Right renal cortex interstitium (tissue), 3 donors: ENCODE data around the gene FCER1G. TPM values are rescaled to one million over a fixed set of nuclear protein-coding genes. Genes with fewer than 3 reads are reported as not detected.

Experiments
- DNase-seq, 3 donors: peaks; one replicate each; pipeline ENCODE4 v3.0.0-alpha.2; 2013; ENCODE audit warnings: low read depth in 3 of 3, low spot score in 2 of 3
- polyA plus RNA-seq, 3 donors: library from polyadenylated mRNA; unstranded; fragments of 120-200 nt; gene quantifications; one replicate each; pipeline ENCODE4 v1.2.1, GENCODE V29; 2013; ENCODE audit not compliant: insufficient read length in 3 of 3

FCER1G gene
- polyA plus RNA-seq, 3 donors: 13.8 to 15.6 (median 14.4) TPM

GRCh38 chr1:161260376-161261260 lies 45.5 kb downstream of the FCER1G start:
- DNase-seq: no peak

- DNase-seq: no peak
Measured at GRCh38 chr1:161261261-161262235, 46.5 kb downstream of the FCER1G start.

GRCh38 chr1:161265305-161265704 lies 50.2 kb downstream of the FCER1G start:
- no peak for DNase-seq

GRCh38 chr1:161266202-161266601 lies 51.1 kb downstream of the FCER1G start:
- no peak for DNase-seq

GRCh38 chr1:161266836-161267235 lies 51.7 kb downstream of the FCER1G start:
- DNase-seq: no peak

- DNase-seq: no peak
Measured at GRCh38 chr1:161267321-161267720, 52.2 kb downstream of the FCER1G start.

Other genes with a start within 250 kb of the FCER1G start
- 100 to 1,000 TPM in 1 of 3 donors, 10 to 100 TPM in 2; 93.8 to 100 (median 93.9) TPM for gene F11R, start 194.1 kb upstream of the FCER1G start, polyA plus RNA-seq
- 10 to 100 TPM; 43.0 to 52.1 (median 49.5) TPM for gene TSTD1, start 176.3 kb upstream of the FCER1G start, polyA plus RNA-seq
- 10 to 100 TPM; 55.5 to 60.9 (median 60.2) TPM for gene USF1, start 169.3 kb upstream of the FCER1G start, polyA plus RNA-seq
- 1 to 10 TPM; 1.9 to 2.2 (median 2.0) TPM for gene ARHGAP30, start 145.4 kb upstream of the FCER1G start, polyA plus RNA-seq
- gene NECTIN4, start 125.7 kb upstream of the FCER1G start, polyA plus RNA-seq: 1 to 10 TPM; 1.4 to 3.9 (median 3.5) TPM
- gene KLHDC9, start 116.9 kb upstream of the FCER1G start, polyA plus RNA-seq: 10 to 100 TPM; 16.4 to 18.7 (median 17.6) TPM
- 10 to 100 TPM; 79.7 to 87.7 (median 84.3) TPM for gene PFDN2, start 97.3 kb upstream of the FCER1G start, polyA plus RNA-seq
- 10 to 100 TPM; 49.0 to 52.7 (median 51.3) TPM for gene NIT1, start 97.2 kb upstream of the FCER1G start, polyA plus RNA-seq
- gene DEDD, start 82.6 kb upstream of the FCER1G start, polyA plus RNA-seq: 10 to 100 TPM; 41.5 to 46.0 (median 43.2) TPM
- gene UFC1, start 61.3 kb upstream of the FCER1G start, polyA plus RNA-seq: 100 to 1,000 TPM; 173 to 177 (median 174) TPM
- 10 to 100 TPM; 43.4 to 48.1 (median 47.9) TPM for gene USP21, start 55.8 kb upstream of the FCER1G start, polyA plus RNA-seq
- 10 to 100 TPM; 31.9 to 38.8 (median 35.0) TPM for gene PPOX, start 48.9 kb upstream of the FCER1G start, polyA plus RNA-seq
- gene B4GALT3, start 37.8 kb upstream of the FCER1G start, polyA plus RNA-seq: 10 to 100 TPM; 31.5 to 37.3 (median 34.1) TPM
- gene ADAMTS4, start 16.2 kb upstream of the FCER1G start, polyA plus RNA-seq: 1 to 10 TPM in 2 of 3 donors, under 1 TPM in 1; 0.83 to 1.1 (median 1.1) TPM
- gene NDUFS2, start 12.9 kb upstream of the FCER1G start, polyA plus RNA-seq: 100 to 1,000 TPM; 206 to 223 (median 214) TPM
- gene APOA2, start 8.3 kb downstream of the FCER1G start, polyA plus RNA-seq: 1 to 10 TPM in 2 of 3 donors, not detected in 1; 2.0 to 4.4 TPM
- 10 to 100 TPM; 15.9 to 16.7 (median 16.4) TPM for gene TOMM40L, start 10.8 kb downstream of the FCER1G start, polyA plus RNA-seq
- 1 to 10 TPM; 1.5 to 4.7 (median 4.1) TPM for gene NR1I3, start 22.9 kb downstream of the FCER1G start, polyA plus RNA-seq
- 1 to 10 TPM in 1 of 3 donors, under 1 TPM in 2; 0.86 to 1.4 (median 0.96) TPM for gene PCP4L1, start 43.5 kb downstream of the FCER1G start, polyA plus RNA-seq
- 1 to 10 TPM; 3.0 to 3.6 (median 3.1) TPM for gene MPZ, start 94.7 kb downstream of the FCER1G start, polyA plus RNA-seq
- gene SDHC, start 99.1 kb downstream of the FCER1G start, polyA plus RNA-seq: 100 to 1,000 TPM; 283 to 300 (median 290) TPM
- 10 to 100 TPM; 13.6 to 17.6 (median 15.8) TPM for gene CFAP126, start 152.6 kb downstream of the FCER1G start, polyA plus RNA-seq